Stimulated activated naive B cell treated with anti-CD40 and anti-IgM and Interleukin-4, amounts not matched to agents 10 μg/mL and 1 μg/mL and 100 μg/mL, for 72 hours (primary cell): Measurements from ENCODE around the gene PDZRN4.
"Not testable (repeated sequence)": the region's sequence is repeated elsewhere in the genome, so short reads cannot be mapped to it uniquely, and the experiment has no call there.

Experiments used
- ATAC-seq, 2 donors: fragments of 150-1000 bp; cut with Tn5 transposase; replicated peaks; 2 replicates each; pipeline ENCODE4 v1.10.0; 2021; ENCODE audit warnings: moderate library complexity in 1 of 2
- DNase-seq: peaks from one replicate; pipeline ENCODE4 v3.0.0; 2021
- H3K27ac Mint-ChIP-seq: one replicate; pipeline ENCODE4 v1.8.0; 2022; ENCODE audit warnings: mild to moderate bottlenecking, mixed read lengths
- H3K27me3 Mint-ChIP-seq, 2 donors: one replicate each; pipeline ENCODE4 v1.8.0; 2022; ENCODE audit warnings: mixed read lengths in 2 of 2
- H3K36me3 Mint-ChIP-seq, 2 donors: one replicate each; pipeline ENCODE4 v1.8.0; 2022; ENCODE audit warnings: mixed read lengths in 2 of 2, mild to moderate bottlenecking in 1 of 2
- H3K4me1 Mint-ChIP-seq, 2 donors: one replicate each; pipeline ENCODE4 v1.8.0; 2022; ENCODE audit warnings: mixed read lengths in 2 of 2, mild to moderate bottlenecking in 1 of 2
- H3K4me3 Mint-ChIP-seq, 2 donors: one replicate each; pipeline ENCODE4 v1.8.0; 2022; ENCODE audit warnings: mild to moderate bottlenecking in 2 of 2, mixed read lengths in 2 of 2, moderate library complexity in 1 of 2
- H3K9me3 Mint-ChIP-seq, 2 donors: one replicate each; pipeline ENCODE4 v1.8.0; 2022; ENCODE audit warnings: mixed read lengths in 2 of 2, mild to moderate bottlenecking in 1 of 2

The PDZRN4 gene

GRCh38 chr12:41280341-41281095 lies 92.4 kb downstream of the PDZRN4 start:
- not testable (repeated sequence) for H3K4me3 Mint-ChIP-seq, H3K27ac Mint-ChIP-seq, H3K36me3 Mint-ChIP-seq, H3K4me1 Mint-ChIP-seq, H3K27me3 Mint-ChIP-seq, ATAC-seq, DNase-seq, H3K9me3 Mint-ChIP-seq

- ATAC-seq, H3K4me3 Mint-ChIP-seq, H3K27me3 Mint-ChIP-seq, H3K4me1 Mint-ChIP-seq, H3K27ac Mint-ChIP-seq, H3K9me3 Mint-ChIP-seq, DNase-seq, H3K36me3 Mint-ChIP-seq: not testable (repeated sequence)
Observed at GRCh38 chr12:41285470-41285869, 97.3 kb downstream of the PDZRN4 start.

DNA sequence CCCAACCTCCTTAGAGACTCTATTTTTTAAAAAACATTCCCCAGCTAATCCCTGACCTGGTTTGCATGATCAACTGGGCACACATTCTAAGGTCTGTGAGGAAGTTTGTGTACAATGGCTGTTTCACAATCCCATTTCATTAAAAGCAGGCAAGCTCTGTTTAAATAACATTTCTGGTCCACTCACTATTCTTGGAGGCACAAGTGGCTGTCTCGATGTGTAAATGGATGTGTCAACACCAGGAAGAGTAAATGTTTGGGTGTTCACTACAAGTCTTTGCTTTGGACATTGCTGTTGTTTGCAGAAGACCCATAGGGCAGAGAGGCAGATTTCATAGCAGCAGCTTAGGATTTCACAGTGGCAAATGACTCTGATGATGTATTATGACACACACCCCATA lies 98.3 kb downstream of the PDZRN4 start:
- no peak overlapping the region for H3K4me3 Mint-ChIP-seq
- no peaks in the 10 kb centered on the region for H3K36me3 Mint-ChIP-seq
- DNase-seq: no peak
- no peaks in the 10 kb centered on the region for H3K9me3 Mint-ChIP-seq
- no peak overlapping the region for H3K27ac Mint-ChIP-seq
- H3K4me1 Mint-ChIP-seq: no peaks in the 10 kb centered on the region
- no peak for ATAC-seq
- H3K27me3 Mint-ChIP-seq: no peaks in the 10 kb centered on the region

GRCh38 chr12:41287500-41288141 lies 99.5 kb downstream of the PDZRN4 start:
- Mint-ChIP-seq H3K4me1 (no peaks in the 10 kb centered on the region), H3K4me3 (no peak overlapping the region), H3K27me3 (no peaks in the 10 kb centered on the region), H3K36me3 (no peaks in the 10 kb centered on the region), H3K9me3 (no peaks in the 10 kb centered on the region), H3K27ac (no peak overlapping the region)
- DNase-seq (no peak), ATAC-seq (no peak)

DNA sequence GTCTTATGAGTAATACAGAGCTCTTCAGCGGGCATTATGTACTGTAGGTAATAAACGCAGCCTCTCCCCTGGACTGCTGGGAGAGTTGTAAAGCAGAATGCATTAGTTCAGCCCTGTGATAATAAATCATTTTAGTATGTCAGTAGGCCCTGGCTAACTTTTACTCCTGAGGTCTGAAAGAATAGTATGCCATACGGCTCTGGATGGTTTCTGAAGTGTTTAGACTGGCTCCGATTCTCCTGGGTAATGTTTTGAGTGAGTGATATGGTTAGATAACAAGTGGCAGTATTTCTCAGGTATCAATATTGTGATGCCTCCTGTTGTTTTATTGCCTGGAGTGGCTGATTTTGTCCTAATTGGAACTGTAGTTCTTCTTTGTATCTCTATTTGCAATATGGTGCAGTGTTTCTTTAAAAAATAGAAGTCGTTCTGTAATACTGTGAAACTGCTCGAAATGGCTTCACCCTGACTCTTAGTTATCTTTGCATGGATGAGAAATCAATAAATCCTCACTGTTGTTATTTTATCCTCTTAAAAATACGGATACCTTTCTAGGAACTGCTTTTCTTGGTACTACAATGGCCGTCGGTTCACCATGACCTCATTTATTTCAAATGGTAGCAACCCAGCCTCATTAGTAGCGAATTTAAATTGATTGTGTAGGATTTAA lies 100.2 kb downstream of the PDZRN4 start:
- Mint-ChIP-seq H3K27me3 (no peaks in the 10 kb centered on the region), H3K9me3 (no peaks in the 10 kb centered on the region), H3K36me3 (no peaks in the 10 kb centered on the region), H3K4me1 (no peaks in the 10 kb centered on the region), H3K4me3 (no peak overlapping the region), H3K27ac (no peak overlapping the region)
- DNase-seq (no peak), ATAC-seq (no peak)

DNA sequence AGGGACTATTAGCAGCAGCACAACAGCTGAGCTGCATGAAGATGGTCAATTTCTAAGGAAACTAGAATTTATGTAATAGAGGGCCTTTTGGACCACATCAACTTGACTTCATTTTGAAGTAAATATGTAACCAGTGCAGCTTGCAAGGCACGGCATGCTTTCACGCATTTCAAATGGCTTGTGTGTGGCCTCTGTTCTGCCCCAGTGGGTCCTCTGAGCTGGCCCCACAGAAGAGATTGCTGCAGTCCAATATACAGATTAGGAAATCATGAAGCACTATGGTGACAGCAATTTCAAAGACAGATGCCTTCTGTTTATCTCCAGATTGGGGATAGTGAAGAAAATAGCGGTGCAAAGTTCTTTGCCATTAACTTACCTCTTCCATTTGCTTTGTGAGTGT lies 101.4 kb downstream of the PDZRN4 start:
- H3K27me3 Mint-ChIP-seq: no peaks in the 10 kb centered on the region
- no peaks in the 10 kb centered on the region for H3K9me3 Mint-ChIP-seq
- H3K4me1 Mint-ChIP-seq: no peaks in the 10 kb centered on the region
- H3K27ac Mint-ChIP-seq: no peak overlapping the region
- DNase-seq (no peak), ATAC-seq (no peak)
- no peak overlapping the region for H3K4me3 Mint-ChIP-seq
- H3K36me3 Mint-ChIP-seq: no peaks in the 10 kb centered on the region

DNA sequence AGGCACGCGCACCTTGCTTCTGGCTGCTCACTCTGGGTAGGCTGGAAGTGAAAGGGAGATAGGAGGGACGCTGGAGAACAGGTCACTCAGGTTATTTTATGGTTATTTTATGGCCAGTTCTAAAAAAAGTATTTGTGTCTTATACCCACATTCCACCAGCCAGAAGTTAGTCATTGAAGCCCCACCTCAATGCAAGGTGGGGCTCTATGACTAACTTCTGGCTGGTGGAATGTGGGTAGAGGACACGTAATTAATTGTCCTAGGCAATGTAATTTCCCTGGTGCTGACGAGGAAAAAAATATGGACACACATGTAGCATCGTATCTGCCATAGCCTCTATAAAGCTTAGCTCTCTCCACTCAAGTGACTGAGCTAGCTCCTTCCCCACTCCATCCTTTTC lies 104.9 kb downstream of the PDZRN4 start:
- H3K4me1 Mint-ChIP-seq: no peaks in the 10 kb centered on the region
- ATAC-seq (no peak), DNase-seq (no peak)
- no peaks in the 10 kb centered on the region for H3K9me3 Mint-ChIP-seq
- no peak overlapping the region for H3K27ac Mint-ChIP-seq
- H3K4me3 Mint-ChIP-seq: no peak overlapping the region
- H3K27me3 Mint-ChIP-seq: no peaks in the 10 kb centered on the region
- no peaks in the 10 kb centered on the region for H3K36me3 Mint-ChIP-seq

- Mint-ChIP-seq H3K27me3 (no peaks in the 10 kb centered on the region), H3K4me3 (no peak overlapping the region), H3K9me3 (no peaks in the 10 kb centered on the region), H3K4me1 (no peaks in the 10 kb centered on the region), H3K27ac (no peak overlapping the region), H3K36me3 (no peaks in the 10 kb centered on the region)
- ATAC-seq: no peak
- DNase-seq: no peak
Observed at GRCh38 chr12:41293461-41293860, 105.3 kb downstream of the PDZRN4 start.

GRCh38 chr12:41302979-41303403 lies 114.9 kb downstream of the PDZRN4 start:
- ATAC-seq (peak in 1 of 2 donors; percentile 19), DNase-seq (no peak)
- Mint-ChIP-seq H3K27ac (no peak overlapping the region), H3K4me1 (no peaks in the 10 kb centered on the region), H3K9me3 (no peaks in the 10 kb centered on the region), H3K4me3 (no peak overlapping the region), H3K36me3 (no peaks in the 10 kb centered on the region), H3K27me3 (no peaks in the 10 kb centered on the region)

- H3K4me1 Mint-ChIP-seq: no peaks in the 10 kb centered on the region
- ATAC-seq (no peak), DNase-seq (no peak)
- no peaks in the 10 kb centered on the region for H3K9me3 Mint-ChIP-seq
- no peaks in the 10 kb centered on the region for H3K36me3 Mint-ChIP-seq
- no peak overlapping the region for H3K27ac Mint-ChIP-seq
- H3K4me3 Mint-ChIP-seq: no peak overlapping the region
- no peaks in the 10 kb centered on the region for H3K27me3 Mint-ChIP-seq
Observed at GRCh38 chr12:41304526-41304925, 116.4 kb downstream of the PDZRN4 start.

- H3K9me3 Mint-ChIP-seq: no peaks in the 10 kb centered on the region
- H3K27ac Mint-ChIP-seq: no peak overlapping the region
- H3K4me1 Mint-ChIP-seq: no peaks in the 10 kb centered on the region
- H3K4me3 Mint-ChIP-seq: no peak overlapping the region
- DNase-seq: no peak
- ATAC-seq: no peak
- no peaks in the 10 kb centered on the region for H3K36me3 Mint-ChIP-seq
- no peaks in the 10 kb centered on the region for H3K27me3 Mint-ChIP-seq
Observed at GRCh38 chr12:41310367-41310766, 122.2 kb downstream of the PDZRN4 start.

- H3K27ac Mint-ChIP-seq: no peak overlapping the region
- DNase-seq (no peak), ATAC-seq (no peak)
- H3K9me3 Mint-ChIP-seq: no peaks in the 10 kb centered on the region
- no peak overlapping the region for H3K4me3 Mint-ChIP-seq
- H3K4me1 Mint-ChIP-seq: no peaks in the 10 kb centered on the region
- H3K27me3 Mint-ChIP-seq: no peaks in the 10 kb centered on the region
- H3K36me3 Mint-ChIP-seq: no peaks in the 10 kb centered on the region
Observed at GRCh38 chr12:41311883-41312282, 123.8 kb downstream of the PDZRN4 start.

GRCh38 chr12:41312451-41312850 lies 124.3 kb downstream of the PDZRN4 start:
- H3K36me3 Mint-ChIP-seq, ATAC-seq, DNase-seq, H3K9me3 Mint-ChIP-seq, H3K27me3 Mint-ChIP-seq, H3K4me3 Mint-ChIP-seq, H3K4me1 Mint-ChIP-seq, H3K27ac Mint-ChIP-seq: not testable (repeated sequence)

GRCh38 chr12:41325336-41325735 lies 137.2 kb downstream of the PDZRN4 start:
- no peaks in the 10 kb centered on the region for H3K27me3 Mint-ChIP-seq
- H3K4me1 Mint-ChIP-seq: no peaks in the 10 kb centered on the region
- no peaks in the 10 kb centered on the region for H3K36me3 Mint-ChIP-seq
- ATAC-seq: no peak
- no peak for DNase-seq
- no peak overlapping the region for H3K27ac Mint-ChIP-seq
- H3K9me3 Mint-ChIP-seq: no peaks in the 10 kb centered on the region
- H3K4me3 Mint-ChIP-seq: no peak overlapping the region
